AG04449 (cell line): Measurements from ENCODE around the gene MYO15A.

Experiments used
- CTCF ChIA-PET: fragments of 350-600 bp; formaldehyde crosslinking; extraction: SDS; loops from one replicate; lab custom pipeline; 2021; ENCODE audit warnings: antibody characterized with exemption; lab: Yijun Ruan, JAX
- POLR2A ChIA-PET: fragments of 400-600, 350-600 bp; formaldehyde crosslinking; extraction: SDS; loops from one replicate; lab custom pipeline; 2020; ENCODE audit warnings: antibody characterized with exemption, inconsistent platforms; lab: Yijun Ruan, JAX
- DNase-seq: peaks from one replicate; pipeline ENCODE4 v3.0.0-alpha.2; 2010; ENCODE audit warnings: low read depth, low spot score
- H3K4me3 ChIP-seq: 2 replicates; pipeline ENCODE4 v1.5.1; 2011; ENCODE audit warnings: low read depth, mild to moderate bottlenecking, control low read depth, low read length
- TF ChIP-seq, protein P1 (sequence below): IDR thresholded peaks from one replicate; pipeline ENCODE4 v1.5.1; 2011; ENCODE audit warnings: mild to moderate bottlenecking, moderate library complexity, low read length, control low read depth, inconsistent platforms; ENCODE audit not compliant: insufficient read depth; ENCODE audit errors: missing control alignments

Gene MYO15A

DNA sequence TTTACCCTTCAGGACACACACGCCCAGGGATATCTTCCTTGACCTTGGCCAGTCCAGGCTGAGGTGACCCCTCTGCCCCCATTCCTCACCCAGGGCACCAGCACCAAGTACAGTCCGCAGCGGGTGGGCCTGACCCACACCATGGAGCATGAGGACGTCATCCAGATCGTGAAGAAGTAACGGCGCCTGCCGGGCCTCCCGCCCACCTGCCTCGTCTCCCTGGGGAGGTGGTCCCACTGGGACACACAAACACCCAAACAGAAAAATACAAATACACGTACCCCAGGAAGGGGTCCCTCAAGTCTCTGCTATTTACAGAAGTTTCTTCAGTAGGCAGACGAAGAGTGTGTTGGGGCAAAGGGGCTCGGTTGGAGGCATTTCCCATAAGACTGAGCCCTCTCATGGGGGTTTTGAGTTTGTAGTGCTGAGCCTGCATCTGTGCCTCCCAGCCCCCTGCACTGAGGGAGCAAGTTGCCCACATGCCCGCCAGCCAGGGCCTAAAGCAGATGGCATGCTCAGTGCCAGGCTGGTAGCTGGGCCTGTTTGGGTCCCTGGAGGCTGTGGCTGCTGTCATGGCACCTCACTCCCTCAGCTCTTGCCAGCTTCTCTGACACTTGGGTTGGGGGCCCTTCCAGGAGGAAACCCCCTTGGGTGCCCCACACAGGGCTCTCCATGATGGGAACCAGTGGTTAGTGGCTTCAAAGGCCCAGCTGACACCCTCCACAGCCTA is 1.3 kb upstream of the MYO15A start:
- TF ChIP-seq, protein P1, sequence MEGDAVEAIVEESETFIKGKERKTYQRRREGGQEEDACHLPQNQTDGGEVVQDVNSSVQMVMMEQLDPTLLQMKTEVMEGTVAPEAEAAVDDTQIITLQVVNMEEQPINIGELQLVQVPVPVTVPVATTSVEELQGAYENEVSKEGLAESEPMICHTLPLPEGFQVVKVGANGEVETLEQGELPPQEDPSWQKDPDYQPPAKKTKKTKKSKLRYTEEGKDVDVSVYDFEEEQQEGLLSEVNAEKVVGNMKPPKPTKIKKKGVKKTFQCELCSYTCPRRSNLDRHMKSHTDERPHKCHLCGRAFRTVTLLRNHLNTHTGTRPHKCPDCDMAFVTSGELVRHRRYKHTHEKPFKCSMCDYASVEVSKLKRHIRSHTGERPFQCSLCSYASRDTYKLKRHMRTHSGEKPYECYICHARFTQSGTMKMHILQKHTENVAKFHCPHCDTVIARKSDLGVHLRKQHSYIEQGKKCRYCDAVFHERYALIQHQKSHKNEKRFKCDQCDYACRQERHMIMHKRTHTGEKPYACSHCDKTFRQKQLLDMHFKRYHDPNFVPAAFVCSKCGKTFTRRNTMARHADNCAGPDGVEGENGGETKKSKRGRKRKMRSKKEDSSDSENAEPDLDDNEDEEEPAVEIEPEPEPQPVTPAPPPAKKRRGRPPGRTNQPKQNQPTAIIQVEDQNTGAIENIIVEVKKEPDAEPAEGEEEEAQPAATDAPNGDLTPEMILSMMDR, result no peak
- H3K4me3 ChIP-seq, result no peak overlapping the region
- no peak for DNase-seq
- POLR2A ChIA-PET, result no interaction called here
- CTCF ChIA-PET, result no interaction called here

GRCh38 chr17:18107971-18108370 is 585 bp upstream of the MYO15A start:
- POLR2A ChIA-PET, result no interaction called here
- TF ChIP-seq, protein P1, result no peak
- DNase-seq, result no peak

DNA sequence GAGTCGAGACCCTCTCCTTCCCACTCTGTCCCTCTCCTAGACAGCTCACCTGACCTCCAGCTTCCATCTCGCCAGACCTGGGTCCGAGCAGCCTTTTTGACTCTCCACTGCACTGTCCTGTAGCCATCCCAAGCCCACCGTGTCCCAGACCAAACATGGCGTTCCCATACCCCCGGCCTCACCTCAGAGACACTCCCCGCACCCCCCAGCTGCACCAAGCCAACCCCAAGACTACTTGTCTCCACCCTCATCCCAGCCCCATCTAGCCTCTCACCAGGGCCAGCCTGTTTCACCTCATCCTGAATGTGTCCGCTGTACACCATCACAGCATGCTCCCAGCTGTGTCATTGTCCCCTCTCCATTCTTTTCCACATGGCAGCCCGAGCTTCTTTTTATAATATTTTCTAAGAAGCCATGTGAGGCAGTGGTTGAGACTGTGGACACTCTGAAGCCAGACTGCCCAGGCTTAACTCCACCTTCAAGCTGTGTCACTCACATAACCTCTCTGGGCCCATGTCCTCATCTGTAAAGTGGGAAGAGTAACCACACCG is 1.5 kb downstream of the MYO15A start:
- ChIA-PET POLR2A (no interaction called here), CTCF (interaction anchor here (0.7 to 1.7 kb wide), 4 partner anchors 10 to 33 kb away, joined by 3 to 9 read pairs (median 4); no protein-coding TSS in a partner anchor)
- TF ChIP-seq, protein P1, result no peak
- DNase-seq, result no peak
- H3K4me3 ChIP-seq, result no peak overlapping the region

More at GRCh38 chr17:18107971-18108370, 585 bp upstream of the MYO15A start:
- CTCF ChIA-PET, result no interaction called here
- H3K4me3 ChIP-seq, result no peak overlapping the region

- TF ChIP-seq, protein P1, result no peak
- POLR2A ChIA-PET, result no interaction called here
- H3K4me3 ChIP-seq, result no peak overlapping the region
- CTCF ChIA-PET, result interaction anchor here (1.3 to 1.7 kb wide), 2 partner anchors 30 to 32 kb away, joined by 6 to 9 read pairs; no protein-coding TSS in a partner anchor
- DNase-seq, result no peak
Observed at GRCh38 chr17:18110636-18111145, 2.1 kb downstream of the MYO15A start.

DNA sequence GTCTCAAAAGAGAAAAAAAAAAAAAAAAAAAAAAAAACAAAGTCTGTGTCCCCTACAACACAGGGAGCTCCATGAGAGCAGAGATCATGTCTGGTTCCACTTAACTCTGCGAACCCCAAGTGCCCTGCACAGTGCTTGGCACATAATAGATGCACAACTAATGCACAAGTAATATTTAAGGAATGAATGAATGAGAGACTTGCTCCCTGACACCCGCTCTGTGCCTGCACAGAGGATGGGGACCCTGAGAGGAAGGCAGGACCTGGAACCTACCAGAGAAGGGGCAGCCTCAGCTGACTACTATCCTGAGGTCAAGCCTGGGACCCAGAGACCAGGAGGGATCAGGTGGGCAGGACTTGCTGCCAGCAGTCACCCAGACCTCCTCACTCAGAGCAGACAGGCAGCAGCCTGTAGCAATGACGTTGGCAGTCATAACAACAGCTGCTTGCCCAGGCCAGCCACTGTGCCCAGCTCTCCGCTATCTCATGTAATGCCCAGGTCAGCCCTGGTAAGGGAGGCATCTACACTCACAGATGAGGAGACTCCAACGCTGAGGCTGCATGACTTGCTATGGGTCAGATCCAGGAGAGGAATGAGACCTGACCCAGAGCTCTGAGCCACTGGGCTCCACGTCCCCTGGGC is 2.9 kb downstream of the MYO15A start:
- ChIA-PET POLR2A (no interaction called here), CTCF (interaction anchor here (1.3 kb wide), 1 partner anchor 29 kb away, joined by 6 read pairs; no protein-coding TSS in a partner anchor)
- TF ChIP-seq, protein P1, result no peak
- no peak for DNase-seq
- no peak overlapping the region for H3K4me3 ChIP-seq

- TF ChIP-seq, protein P1, result no peak
- POLR2A ChIA-PET, result no interaction called here
- no peak for DNase-seq
- CTCF ChIA-PET, result no interaction called here
- H3K4me3 ChIP-seq, result no peak overlapping the region
Observed at GRCh38 chr17:18115517-18115916, 7.0 kb downstream of the MYO15A start.
